HG03571 (cell line): ENCODE measurements around the gene SLC7A6.
A peak's percentile ranks its signal among the peaks of the same experiment; 100 is the strongest.
"Not testable (repeated sequence)": the region's sequence is repeated elsewhere in the genome, so short reads cannot be mapped to it uniquely, and the experiment has no call there.

Experiments used
- ATAC-seq: cut with Tn5 transposase; IDR thresholded peaks from one replicate; pipeline ENCODE4 v1.9.1; 2021; ENCODE audit not compliant: unreplicated experiment

The SLC7A6 gene

GRCh38 chr16:68281368-68282063, 17.2 kb downstream of the SLC7A6 start:
- no peak for ATAC-seq

GRCh38 chr16:68282064-68282452, 17.7 kb downstream of the SLC7A6 start:
- no peak for ATAC-seq

GRCh38 chr16:68283346-68283745, 19.0 kb downstream of the SLC7A6 start:
- no peak for ATAC-seq

DNA sequence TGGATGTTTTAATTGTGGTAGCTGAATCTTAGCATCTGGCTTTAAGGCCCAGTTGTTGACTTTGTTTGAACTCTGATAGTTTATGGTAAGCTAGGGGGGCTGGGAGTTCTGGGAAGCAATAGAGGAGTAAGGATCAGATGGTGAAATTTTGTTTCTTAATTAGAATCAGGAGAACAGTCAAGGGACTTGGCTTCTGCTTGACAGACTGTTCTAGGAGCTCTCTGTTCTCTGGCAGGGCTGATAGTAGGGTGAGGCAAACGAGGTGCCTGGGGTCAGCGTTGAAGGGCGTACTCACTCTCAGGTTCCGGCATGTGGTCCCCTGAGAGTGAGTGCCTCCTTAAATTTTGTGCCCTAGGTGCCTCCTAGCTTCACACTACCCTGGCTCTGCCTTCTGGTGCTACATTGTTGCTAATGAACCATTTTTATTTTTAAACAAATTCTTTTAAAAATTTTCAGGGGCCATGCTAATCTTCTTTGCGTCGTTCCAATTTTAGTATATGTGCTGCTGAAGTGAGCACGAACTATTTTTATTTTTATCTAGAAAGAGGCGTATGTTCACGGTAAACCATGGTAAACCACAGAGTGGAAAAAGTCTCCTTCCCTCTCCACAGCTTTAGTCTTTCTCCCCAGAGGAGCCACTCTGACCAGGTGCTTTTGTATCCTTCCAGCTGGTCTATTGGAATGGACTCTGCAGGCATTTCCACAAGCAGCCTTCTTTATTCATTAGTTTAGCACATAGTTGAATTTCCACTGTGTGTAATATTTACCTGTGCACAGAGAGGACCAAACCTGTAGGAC, 19.7 kb downstream of the SLC7A6 start:
- ATAC-seq, result peak; percentile 40

DNA sequence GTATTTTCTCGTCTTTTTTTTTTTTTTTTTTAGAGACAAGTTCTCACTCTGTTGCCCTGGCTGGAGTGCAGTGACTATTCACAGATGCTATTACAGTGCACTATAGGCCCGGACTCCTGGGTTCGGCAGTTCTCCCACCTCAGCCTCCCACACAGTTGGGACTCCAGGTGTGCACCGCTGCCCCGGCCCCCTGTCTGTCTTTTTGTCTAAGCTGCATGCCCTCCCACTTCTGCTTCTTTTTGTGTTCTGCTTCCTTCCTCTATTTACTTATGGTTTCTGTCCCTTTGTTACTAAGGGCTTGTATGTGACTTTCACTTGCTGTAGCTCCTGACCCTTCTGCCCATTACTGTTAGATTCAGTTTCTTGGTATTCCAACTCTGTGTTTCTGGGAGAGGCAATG, 20.5 kb downstream of the SLC7A6 start:
- ATAC-seq, result peak; percentile 42

DNA sequence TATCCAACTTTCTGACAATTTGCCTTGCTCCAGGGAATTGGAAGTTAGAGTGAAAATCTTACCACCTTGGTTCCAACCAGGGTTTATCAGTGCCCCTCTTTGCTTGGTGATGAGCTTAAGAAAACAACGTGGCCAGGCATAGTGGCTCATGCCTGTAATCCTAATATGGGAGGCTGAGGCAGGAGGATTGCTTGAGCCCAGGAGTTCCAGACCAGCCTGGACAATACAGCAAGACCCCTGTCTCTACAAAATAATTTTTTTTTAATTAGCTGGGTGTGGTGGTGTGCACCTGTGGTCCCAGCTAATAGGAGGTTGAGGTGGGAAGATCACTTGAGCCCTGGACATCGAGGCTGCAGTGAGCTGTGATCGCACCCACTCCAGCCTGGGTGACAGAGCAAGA, 21.4 kb downstream of the SLC7A6 start:
- no peak for ATAC-seq

- ATAC-seq, result no peak
Observed at GRCh38 chr16:68286153-68287074, 22.1 kb downstream of the SLC7A6 start.

GRCh38 chr16:68287276-68288251, 23.2 kb downstream of the SLC7A6 start:
- no peak for ATAC-seq

- ATAC-seq, result no peak
Observed at GRCh38 chr16:68288252-68288650, 23.9 kb downstream of the SLC7A6 start.

- not testable (repeated sequence) for ATAC-seq
Observed at GRCh38 chr16:68288796-68289195, 24.5 kb downstream of the SLC7A6 start.

DNA sequence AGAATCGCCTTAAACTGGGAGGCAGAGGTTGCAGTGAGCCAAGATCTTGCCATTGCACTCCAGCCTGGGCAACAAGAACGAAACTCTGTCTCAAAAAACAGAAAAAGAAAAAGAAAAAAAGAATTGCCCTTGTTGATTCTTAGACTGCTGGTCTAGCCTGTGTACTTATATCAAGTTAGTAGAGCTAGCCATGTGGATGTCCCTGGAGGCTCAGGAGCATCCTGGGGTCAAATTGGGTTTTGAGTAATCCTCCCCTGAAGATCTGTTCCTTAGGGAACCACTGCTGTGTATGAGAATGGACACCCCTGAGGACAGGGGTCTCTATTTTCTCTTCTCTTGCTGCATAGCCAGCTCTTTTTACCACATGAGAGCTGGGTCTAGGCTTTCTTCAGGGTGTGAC, 24.9 kb downstream of the SLC7A6 start:
- no peak for ATAC-seq

- peak; percentile 65 for ATAC-seq
Observed at GRCh38 chr16:68289621-68290329, 25.4 kb downstream of the SLC7A6 start.

GRCh38 chr16:68290450-68290849, 26.1 kb downstream of the SLC7A6 start:
- ATAC-seq, result no peak

- no peak for ATAC-seq
Observed at GRCh38 chr16:68291227-68291626, 26.9 kb downstream of the SLC7A6 start.

- ATAC-seq, result no peak
Observed at GRCh38 chr16:68292425-68292824, 28.1 kb downstream of the SLC7A6 start.

GRCh38 chr16:68296291-68296690, 32.0 kb downstream of the SLC7A6 start:
- ATAC-seq, result no peak

DNA sequence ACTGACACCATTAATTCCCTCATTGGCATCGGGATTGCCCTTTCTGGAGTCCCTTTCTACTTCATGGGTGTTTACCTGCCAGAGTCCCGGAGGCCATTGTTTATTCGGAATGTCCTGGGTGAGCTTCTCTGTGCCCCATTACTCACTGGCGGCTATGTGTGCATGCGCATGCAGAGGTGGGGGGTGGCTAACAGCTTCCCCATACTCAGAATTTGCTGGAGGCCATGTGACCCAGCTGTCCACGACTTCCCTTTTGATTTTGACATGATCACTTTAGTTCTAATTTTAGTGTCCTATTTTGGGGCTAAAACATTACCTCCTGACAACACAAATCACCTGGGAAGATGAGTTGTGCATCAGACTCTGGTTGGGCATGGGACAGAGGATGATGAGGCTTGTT, 32.4 kb downstream of the SLC7A6 start:
- no peak for ATAC-seq

GRCh38 chr16:68297908-68298307, 33.6 kb downstream of the SLC7A6 start:
- no peak for ATAC-seq

DNA sequence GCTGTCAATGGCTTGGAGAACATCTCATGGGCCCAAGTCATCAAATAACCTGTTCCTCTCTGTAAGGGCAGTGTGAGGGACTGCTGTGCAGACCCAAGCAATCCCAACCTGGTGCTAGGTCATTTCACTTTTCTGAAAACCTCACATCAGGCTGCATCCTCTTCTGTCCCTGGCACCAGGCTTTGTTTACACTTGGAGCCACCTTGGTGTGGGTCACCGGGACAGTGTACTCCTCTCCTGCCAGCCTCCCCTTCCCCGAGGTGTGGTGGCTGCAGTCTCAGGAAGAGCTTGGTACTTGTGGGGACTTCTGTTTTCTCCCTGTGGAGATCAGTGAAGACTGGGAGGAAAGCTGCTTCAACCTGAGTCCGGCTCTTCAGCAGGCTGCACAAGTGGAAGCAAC, 34.0 kb downstream of the SLC7A6 start:
- no peak for ATAC-seq
